ENCODE measurements around the gene ADAMTSL1. TPM values are rescaled to one million over a fixed set of nuclear protein-coding genes. Genes with fewer than 3 reads are reported as not detected.

The ADAMTSL1 gene
- total RNA-seq, 1 experiment from 2014 or later = not detected

DNA sequence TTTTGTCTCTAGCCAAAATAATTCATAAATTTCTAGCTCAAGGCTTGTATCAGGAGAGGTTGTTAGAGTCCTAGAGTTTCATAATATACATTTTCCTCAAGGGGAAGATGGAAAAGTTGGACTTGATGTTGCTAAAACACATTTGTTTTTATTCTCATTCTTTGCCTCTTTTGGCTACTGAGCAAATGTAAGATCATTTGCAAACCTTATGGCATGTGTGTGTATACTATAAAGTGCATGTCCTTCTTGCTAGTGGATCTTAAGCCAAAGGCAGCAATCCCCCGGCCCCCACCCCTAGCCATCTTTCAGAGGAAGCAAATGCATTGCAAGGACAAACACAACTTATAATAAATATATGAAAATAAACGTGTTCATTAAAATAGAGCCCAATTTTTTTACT, 43.0 kb downstream of the ADAMTSL1 start:
- H3K9me3 ChIP-seq (ENCODE audit: control insufficient read depth, insufficient read depth, low read depth, low read length) = no peaks in the 10 kb centered on the region
- H3K27me3 ChIP-seq (ENCODE audit: control insufficient read depth, insufficient read depth, low read length) = no peaks in the 10 kb centered on the region
- no peak overlapping the region for H3K27ac ChIP-seq (ENCODE audit: low read length)
- TF ChIP-seq SIN3A (IDR thresholded peaks at IDR 0.05; ENCODE audit: borderline replicate concordance, insufficient read depth, low read depth, low read length) (no peak), POLR2AphosphoS5 (IDR thresholded peaks at IDR 0.05; ENCODE audit: low read depth, low read length) (no peak)
- TF ChIP-seq, protein P1, sequence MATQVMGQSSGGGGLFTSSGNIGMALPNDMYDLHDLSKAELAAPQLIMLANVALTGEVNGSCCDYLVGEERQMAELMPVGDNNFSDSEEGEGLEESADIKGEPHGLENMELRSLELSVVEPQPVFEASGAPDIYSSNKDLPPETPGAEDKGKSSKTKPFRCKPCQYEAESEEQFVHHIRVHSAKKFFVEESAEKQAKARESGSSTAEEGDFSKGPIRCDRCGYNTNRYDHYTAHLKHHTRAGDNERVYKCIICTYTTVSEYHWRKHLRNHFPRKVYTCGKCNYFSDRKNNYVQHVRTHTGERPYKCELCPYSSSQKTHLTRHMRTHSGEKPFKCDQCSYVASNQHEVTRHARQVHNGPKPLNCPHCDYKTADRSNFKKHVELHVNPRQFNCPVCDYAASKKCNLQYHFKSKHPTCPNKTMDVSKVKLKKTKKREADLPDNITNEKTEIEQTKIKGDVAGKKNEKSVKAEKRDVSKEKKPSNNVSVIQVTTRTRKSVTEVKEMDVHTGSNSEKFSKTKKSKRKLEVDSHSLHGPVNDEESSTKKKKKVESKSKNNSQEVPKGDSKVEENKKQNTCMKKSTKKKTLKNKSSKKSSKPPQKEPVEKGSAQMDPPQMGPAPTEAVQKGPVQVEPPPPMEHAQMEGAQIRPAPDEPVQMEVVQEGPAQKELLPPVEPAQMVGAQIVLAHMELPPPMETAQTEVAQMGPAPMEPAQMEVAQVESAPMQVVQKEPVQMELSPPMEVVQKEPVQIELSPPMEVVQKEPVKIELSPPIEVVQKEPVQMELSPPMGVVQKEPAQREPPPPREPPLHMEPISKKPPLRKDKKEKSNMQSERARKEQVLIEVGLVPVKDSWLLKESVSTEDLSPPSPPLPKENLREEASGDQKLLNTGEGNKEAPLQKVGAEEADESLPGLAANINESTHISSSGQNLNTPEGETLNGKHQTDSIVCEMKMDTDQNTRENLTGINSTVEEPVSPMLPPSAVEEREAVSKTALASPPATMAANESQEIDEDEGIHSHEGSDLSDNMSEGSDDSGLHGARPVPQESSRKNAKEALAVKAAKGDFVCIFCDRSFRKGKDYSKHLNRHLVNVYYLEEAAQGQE (IDR thresholded peaks at IDR 0.05; ENCODE audit: insufficient read depth in 1 of 2, low read depth in 2 of 2, low read length in 1 of 2) = no peak
- TF ChIP-seq, protein P2, sequence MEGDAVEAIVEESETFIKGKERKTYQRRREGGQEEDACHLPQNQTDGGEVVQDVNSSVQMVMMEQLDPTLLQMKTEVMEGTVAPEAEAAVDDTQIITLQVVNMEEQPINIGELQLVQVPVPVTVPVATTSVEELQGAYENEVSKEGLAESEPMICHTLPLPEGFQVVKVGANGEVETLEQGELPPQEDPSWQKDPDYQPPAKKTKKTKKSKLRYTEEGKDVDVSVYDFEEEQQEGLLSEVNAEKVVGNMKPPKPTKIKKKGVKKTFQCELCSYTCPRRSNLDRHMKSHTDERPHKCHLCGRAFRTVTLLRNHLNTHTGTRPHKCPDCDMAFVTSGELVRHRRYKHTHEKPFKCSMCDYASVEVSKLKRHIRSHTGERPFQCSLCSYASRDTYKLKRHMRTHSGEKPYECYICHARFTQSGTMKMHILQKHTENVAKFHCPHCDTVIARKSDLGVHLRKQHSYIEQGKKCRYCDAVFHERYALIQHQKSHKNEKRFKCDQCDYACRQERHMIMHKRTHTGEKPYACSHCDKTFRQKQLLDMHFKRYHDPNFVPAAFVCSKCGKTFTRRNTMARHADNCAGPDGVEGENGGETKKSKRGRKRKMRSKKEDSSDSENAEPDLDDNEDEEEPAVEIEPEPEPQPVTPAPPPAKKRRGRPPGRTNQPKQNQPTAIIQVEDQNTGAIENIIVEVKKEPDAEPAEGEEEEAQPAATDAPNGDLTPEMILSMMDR (IDR thresholded peaks at IDR 0.05) = no peak
- intact Hi-C loops (cut with micrococcal nuclease; ENCODE audit: unreplicated experiment) = no loop called here
- no TSS peak for BruUV-seq (replicated peaks)
- H3K36me3 ChIP-seq (ENCODE audit: control insufficient read depth, insufficient read depth, low read length) = no peaks in the 10 kb centered on the region
- no peaks in the 10 kb centered on the region for H3K4me1 ChIP-seq (ENCODE audit: control insufficient read depth, insufficient read depth, low read length)
- ChIA-PET POLR2A (no interaction called here), CTCF (no interaction called here)
- no peak for ATAC-seq
- no peak for DNase-seq (ENCODE audit: low read depth, low spot score)
- H3K4me3 ChIP-seq (ENCODE audit: low read depth in 2 of 2, low read length in 2 of 2) = no peak overlapping the region
- in situ Hi-C loops (cut with HindIII; ENCODE audit: low pct_unique_long_range_greater_than_20kb, low sequenced_read_pairs) = no loop called here

DNA sequence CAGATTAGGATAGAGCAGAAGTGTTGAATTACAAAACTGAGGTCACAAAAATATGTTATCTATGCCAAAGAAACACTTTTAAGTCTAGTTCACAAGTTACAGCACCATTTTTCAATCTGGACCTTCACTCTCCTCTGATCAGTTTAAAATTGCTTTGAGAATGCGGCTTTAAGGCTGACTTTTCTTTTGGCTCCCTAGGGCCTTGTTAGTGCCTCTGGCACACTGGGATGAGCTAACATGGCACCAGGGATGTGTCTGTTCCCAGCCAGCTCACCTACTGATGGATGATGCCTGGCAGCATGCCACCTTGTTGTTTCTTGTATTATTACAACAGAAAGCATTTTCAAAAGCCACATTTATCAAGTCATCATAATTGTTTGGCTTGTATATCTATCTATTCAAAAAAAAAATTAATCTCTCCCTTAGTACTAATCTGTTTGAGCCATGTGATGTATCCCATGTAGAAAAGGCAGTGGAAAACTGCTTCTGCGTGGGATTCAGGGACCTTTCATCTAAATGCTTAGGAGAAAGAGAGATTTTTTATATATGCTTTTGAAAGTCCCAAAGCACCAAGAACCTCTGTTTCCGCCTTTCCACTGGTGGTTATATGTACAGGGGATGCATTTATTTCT, 46.6 kb downstream of the ADAMTSL1 start:
- TF ChIP-seq, protein P1 (IDR thresholded peaks at IDR 0.05; ENCODE audit: insufficient read depth in 1 of 2, low read depth in 2 of 2, low read length in 1 of 2) = no peak
- no peak for TF ChIP-seq TCF7L2 (IDR thresholded peaks at IDR 0.05; ENCODE audit: low read depth, low read length)
- TF ChIP-seq POLR2AphosphoS5 (IDR thresholded peaks at IDR 0.05; ENCODE audit: low read depth, low read length) = no peak
- TF ChIP-seq, protein P2 (IDR thresholded peaks at IDR 0.05) = no peak
- TF ChIP-seq SIN3A (IDR thresholded peaks at IDR 0.05; ENCODE audit: borderline replicate concordance, insufficient read depth, low read depth, low read length) = no peak
- DNase-seq (ENCODE audit: low read depth, low spot score) = no peak
- ChIA-PET POLR2A (no interaction called here), CTCF (no interaction called here)
- in situ Hi-C loops (cut with HindIII; ENCODE audit: low pct_unique_long_range_greater_than_20kb, low sequenced_read_pairs) (no loop called here), intact Hi-C loops (cut with micrococcal nuclease; ENCODE audit: unreplicated experiment) (no loop called here)
- Histone ChIP-seq H3K27me3 (ENCODE audit: control insufficient read depth, insufficient read depth, low read length) (no peaks in the 10 kb centered on the region), H3K4me3 (ENCODE audit: low read depth in 2 of 2, low read length in 2 of 2) (no peak overlapping the region), H3K36me3 (ENCODE audit: control insufficient read depth, insufficient read depth, low read length) (no peaks in the 10 kb centered on the region), H3K4me1 (ENCODE audit: control insufficient read depth, insufficient read depth, low read length) (no peaks in the 10 kb centered on the region), H3K27ac (ENCODE audit: low read length) (no peak overlapping the region), H3K9me3 (ENCODE audit: control insufficient read depth, insufficient read depth, low read depth, low read length) (no peaks in the 10 kb centered on the region)
- no TSS peak for BruUV-seq (replicated peaks)
- ATAC-seq = no peak

Data from Panc1 (cell line).